Stomach (tissue), 9 donors: ENCODE measurements around the gene IL10RB. TPM values are rescaled to one million over a fixed set of nuclear protein-coding genes. Genes with fewer than 3 reads are reported as not detected.

Source experiments
- DNase-seq, 2 donors: peaks; one replicate each; pipeline versions ENCODE4 v3.0.0 to v3.0.0-alpha.2; 2013 to 2019
- H3K27ac ChIP-seq, 5 donors: fragments of 200-600 bp in 4 of 5; sonication (generic) in 4 of 5; one replicate each; pipeline ENCODE4 v1.5.1; 2013 to 2019; ENCODE audit warnings: mild to moderate bottlenecking in 1 of 5, moderate library complexity in 1 of 5
- H3K27me3 ChIP-seq, 3 donors: fragments of 200-600 bp; sonication (generic); one replicate each; pipeline ENCODE4 v1.5.1; 2017 to 2019; ENCODE audit warnings: mixed run types in 1 of 3
- H3K36me3 ChIP-seq, 4 donors: fragments of 200-600 bp; sonication (generic); 1 replicate in 3 of 4; 2 replicates in 1 of 4; pipeline ENCODE4 v1.5.1; 2016 to 2019
- H3K4me1 ChIP-seq, 4 donors: fragments of 200-600 bp; sonication (generic); one replicate each; pipeline ENCODE4 v1.5.1; 2016 to 2019
- H3K4me3 ChIP-seq, 4 donors: fragments of 200-600 bp; sonication (generic) in 3 of 4; one replicate each; pipeline ENCODE4 v1.5.1; 2016 to 2019; ENCODE audit warnings: mild to moderate bottlenecking in 1 of 4
- H3K9me3 ChIP-seq, 4 donors: fragments of 200-600 bp; sonication (generic); one replicate each; pipeline ENCODE4 v1.5.1; 2016 to 2019
- EP300 ChIP-seq: sonication (generic); formaldehyde crosslinking; IDR thresholded peaks from one replicate; pipeline ENCODE4 v1.6.1; 2017; ENCODE audit warnings: antibody characterized with exemption
- POLR2A ChIP-seq, 4 donors: fragments of 450-650 bp; IDR thresholded peaks; one replicate each; pipeline ENCODE4 v1.6.1; 2016; ENCODE audit warnings: antibody characterized with exemption in 4 of 4, control low read depth in 2 of 4, mild to moderate bottlenecking in 1 of 4, moderate library complexity in 1 of 4
- POLR2AphosphoS5 ChIP-seq, 3 donors: sonication (generic); formaldehyde crosslinking; IDR thresholded peaks; one replicate each; pipeline ENCODE4 v1.6.1; 2016; ENCODE audit warnings: antibody characterized with exemption in 3 of 3
- WGBS, 5 donors: extraction: QIAGEN DNeasy Blood & Tissue Kit in 3 of 5; methylation state at CpG; one replicate each; pipeline versions ENCODE4 v1.1.5 to v1.1.7; 2013 to 2018; 5-methylcytosine and 5-hydroxymethylcytosine counted together
- intact Hi-C: fragments of 100-400 bp; cut with DNase I; formaldehyde crosslinking; loops from one replicate; pipeline ENCODE4 v1.15.1; 2023; ENCODE audit warnings: low total_unique reads
- polyA plus RNA-seq, 3 donors: library from polyadenylated mRNA; stranded (reverse); fragments of 200-250 nt; gene quantifications; one replicate each; pipeline ENCODE4 v1.2.3, GENCODE V29; 2013
- total RNA-seq, 5 donors: library from RNA; depleted of rRNA; stranded (reverse); fragments of >200 nt; gene quantifications; one replicate each; pipeline versions ENCODE4 v1.1.0 to v1.2.3, GENCODE V29; 2014 to 2016
- TF ChIP-seq, protein P1 (sequence below), 7 experiments: fragments of 450-650 bp in 4 of 7; fragments of 200-600 bp in 3 of 7; sonication (generic) in 3 of 7; IDR thresholded peaks; one replicate each; pipeline ENCODE4 v1.5.1; 2016 to 2019; ENCODE audit warnings: antibody characterized with exemption in 7 of 7, control low read depth in 2 of 7, mild to moderate bottlenecking in 1 of 7
- donor health status: healthy with polysubstance abuse.
- donor health status: Bipolar disorder and iron deficiency.
- donor health status: healthy.

Gene IL10RB
- total and polyA plus RNA-seq, 8 donors = 10.3 to 55.3 (median 18.8) TPM; not detected in 1

DNA sequence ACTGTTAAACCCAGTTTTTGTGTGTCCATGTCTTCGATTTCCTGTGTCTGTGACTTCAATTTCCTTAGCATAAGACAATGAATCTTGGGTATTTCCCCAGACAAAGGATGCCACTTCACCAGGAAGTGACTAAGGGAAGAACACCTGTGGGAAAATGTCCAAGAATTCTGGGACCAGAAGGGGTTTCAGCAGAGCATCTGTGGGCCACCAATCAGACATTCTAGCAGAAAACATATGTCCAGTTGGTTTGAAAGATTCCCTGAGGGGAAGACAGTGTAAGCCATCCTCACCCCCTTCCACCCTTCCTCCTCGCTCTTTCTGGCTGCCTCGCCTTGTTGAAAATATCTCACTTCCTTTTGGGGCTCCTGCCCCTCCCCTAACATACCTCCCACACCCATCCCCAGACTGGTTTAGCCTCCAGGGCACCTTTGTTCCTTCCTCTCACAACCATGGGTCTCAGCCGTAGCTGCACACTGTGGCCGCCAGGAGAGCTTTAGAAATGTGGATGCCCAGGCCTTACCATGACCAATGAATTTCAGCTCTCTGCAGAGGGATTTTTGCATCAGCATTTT, 33.1 kb downstream of the IL10RB start:
- Histone ChIP-seq H3K4me1 (peaks cover 0 to 43% (median 18%) of the 10 kb centered on the region in 4 donors), H3K36me3 (peaks cover 7 to 38% (median 33%) of the 10 kb centered on the region in 4 donors), H3K4me3 (no peak overlapping the region), H3K9me3 (no peaks in the 10 kb centered on the region), H3K27ac (peak overlapping the region in 2 of 5 donors; percentile 83 to 86), H3K27me3 (no peaks in the 10 kb centered on the region)
- 54 to 65% (median 59%) methylated on average over 5 of the region's 5 CpGs for WGBS, 5 donors
- DNase-seq = peak in 1 of 2 donors; percentile 50
- TF ChIP-seq, protein P1, sequence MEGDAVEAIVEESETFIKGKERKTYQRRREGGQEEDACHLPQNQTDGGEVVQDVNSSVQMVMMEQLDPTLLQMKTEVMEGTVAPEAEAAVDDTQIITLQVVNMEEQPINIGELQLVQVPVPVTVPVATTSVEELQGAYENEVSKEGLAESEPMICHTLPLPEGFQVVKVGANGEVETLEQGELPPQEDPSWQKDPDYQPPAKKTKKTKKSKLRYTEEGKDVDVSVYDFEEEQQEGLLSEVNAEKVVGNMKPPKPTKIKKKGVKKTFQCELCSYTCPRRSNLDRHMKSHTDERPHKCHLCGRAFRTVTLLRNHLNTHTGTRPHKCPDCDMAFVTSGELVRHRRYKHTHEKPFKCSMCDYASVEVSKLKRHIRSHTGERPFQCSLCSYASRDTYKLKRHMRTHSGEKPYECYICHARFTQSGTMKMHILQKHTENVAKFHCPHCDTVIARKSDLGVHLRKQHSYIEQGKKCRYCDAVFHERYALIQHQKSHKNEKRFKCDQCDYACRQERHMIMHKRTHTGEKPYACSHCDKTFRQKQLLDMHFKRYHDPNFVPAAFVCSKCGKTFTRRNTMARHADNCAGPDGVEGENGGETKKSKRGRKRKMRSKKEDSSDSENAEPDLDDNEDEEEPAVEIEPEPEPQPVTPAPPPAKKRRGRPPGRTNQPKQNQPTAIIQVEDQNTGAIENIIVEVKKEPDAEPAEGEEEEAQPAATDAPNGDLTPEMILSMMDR (IDR thresholded peaks at IDR 0.05) = no peak
- no peak for TF ChIP-seq POLR2A (IDR thresholded peaks at IDR 0.05)
- no peak for TF ChIP-seq POLR2AphosphoS5 (IDR thresholded peaks at IDR 0.05)
- TF ChIP-seq EP300 = no peak
- intact Hi-C loops = no loop called here

- 48 to 57% (median 53%) methylated on average over 10 of the region's 10 CpGs for WGBS, 5 donors
- no peak for TF ChIP-seq EP300
- no peak for TF ChIP-seq POLR2A (IDR thresholded peaks at IDR 0.05)
- TF ChIP-seq POLR2AphosphoS5 (IDR thresholded peaks at IDR 0.05) = no peak
- TF ChIP-seq, protein P1 (IDR thresholded peaks at IDR 0.05) = no peak
- Histone ChIP-seq H3K27ac (peak overlapping the region; percentile 24 to 86 (median 54)), H3K9me3 (no peaks in the 10 kb centered on the region), H3K36me3 (peaks cover 7 to 21% (median 17%) of the 10 kb centered on the region in 4 donors), H3K4me1 (peaks cover 0 to 43% (median 18%) of the 10 kb centered on the region in 4 donors), H3K4me3 (no peak overlapping the region), H3K27me3 (no peaks in the 10 kb centered on the region)
- intact Hi-C loops = no loop called here
- DNase-seq = peak in 1 of 2 donors; percentile 60
These were observed 34.8 kb downstream of the IL10RB start for GRCh38 chr21:33300701-33301631.

DNA sequence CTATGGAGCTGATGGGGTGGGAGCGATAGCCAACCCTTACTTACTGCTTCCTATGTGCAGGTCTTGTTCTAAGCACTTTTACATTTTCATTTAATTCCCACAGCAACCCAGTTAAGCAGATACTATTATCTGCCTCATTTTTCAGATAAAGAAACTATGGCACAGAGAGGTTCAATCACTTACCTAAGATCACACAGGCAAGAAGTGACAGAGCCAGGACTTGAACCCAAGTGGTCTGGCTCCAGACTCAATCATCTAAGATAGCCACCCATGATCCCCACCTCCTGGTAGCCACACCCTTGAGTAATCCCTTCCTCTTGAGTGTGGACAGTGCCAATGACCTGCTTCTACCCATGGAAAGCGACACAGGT, 35.5 kb downstream of the IL10RB start:
- whole genome bisulfite sequencing, 5 donors = 72 to 88% (median 87%) methylated on average over 2 of the region's 2 CpGs
- peak overlapping the region in 4 of 5 donors; percentile 24 to 86 (median 62) for H3K27ac ChIP-seq
- no peaks in the 10 kb centered on the region for H3K27me3 ChIP-seq
- peaks cover 0 to 43% (median 18%) of the 10 kb centered on the region in 4 donors for H3K4me1 ChIP-seq
- no peaks in the 10 kb centered on the region for H3K9me3 ChIP-seq
- H3K4me3 ChIP-seq = no peak overlapping the region
- TF ChIP-seq POLR2AphosphoS5 (IDR thresholded peaks at IDR 0.05) = no peak
- no peak for TF ChIP-seq EP300
- no peak for TF ChIP-seq POLR2A (IDR thresholded peaks at IDR 0.05)
- TF ChIP-seq, protein P1 (IDR thresholded peaks at IDR 0.05) = no peak
- peaks cover under 1 to 15% (median 10%) of the 10 kb centered on the region in 4 donors for H3K36me3 ChIP-seq
- intact Hi-C loops = no loop called here
- no peak for DNase-seq

- intact Hi-C loops = no loop called here
- Histone ChIP-seq H3K4me3 (no peak overlapping the region), H3K27ac (peak overlapping the region in 4 of 5 donors; percentile 24 to 86 (median 62)), H3K4me1 (peaks cover 0 to 43% (median 18%) of the 10 kb centered on the region in 4 donors), H3K36me3 (peaks cover 0 to 11% (median 6%) of the 10 kb centered on the region in 4 donors), H3K27me3 (no peaks in the 10 kb centered on the region), H3K9me3 (no peaks in the 10 kb centered on the region)
- TF ChIP-seq, protein P1 (IDR thresholded peaks at IDR 0.05) = no peak
- TF ChIP-seq POLR2AphosphoS5 (IDR thresholded peaks at IDR 0.05) (no peak), EP300 (no peak)
- DNase-seq = no peak
- WGBS, 5 donors = 78 to 91% (median 87%) methylated on average over 7 of the region's 7 CpGs
These were observed 35.9 kb downstream of the IL10RB start for GRCh38 chr21:33302055-33302454.
